ENCODE measurements around the gene CBX3. TPM values are rescaled to one million over a fixed set of nuclear protein-coding genes. Genes with fewer than 3 reads are reported as not detected.
A peak's percentile ranks its signal among the peaks of the same experiment; 100 is the strongest.
"Not testable (repeated sequence)": the region's sequence is repeated elsewhere in the genome, so short reads cannot be mapped to it uniquely, and the experiment has no call there.

Gene CBX3
- total RNA-seq, 1 experiment from 2014 or later, result 232 TPM

DNA sequence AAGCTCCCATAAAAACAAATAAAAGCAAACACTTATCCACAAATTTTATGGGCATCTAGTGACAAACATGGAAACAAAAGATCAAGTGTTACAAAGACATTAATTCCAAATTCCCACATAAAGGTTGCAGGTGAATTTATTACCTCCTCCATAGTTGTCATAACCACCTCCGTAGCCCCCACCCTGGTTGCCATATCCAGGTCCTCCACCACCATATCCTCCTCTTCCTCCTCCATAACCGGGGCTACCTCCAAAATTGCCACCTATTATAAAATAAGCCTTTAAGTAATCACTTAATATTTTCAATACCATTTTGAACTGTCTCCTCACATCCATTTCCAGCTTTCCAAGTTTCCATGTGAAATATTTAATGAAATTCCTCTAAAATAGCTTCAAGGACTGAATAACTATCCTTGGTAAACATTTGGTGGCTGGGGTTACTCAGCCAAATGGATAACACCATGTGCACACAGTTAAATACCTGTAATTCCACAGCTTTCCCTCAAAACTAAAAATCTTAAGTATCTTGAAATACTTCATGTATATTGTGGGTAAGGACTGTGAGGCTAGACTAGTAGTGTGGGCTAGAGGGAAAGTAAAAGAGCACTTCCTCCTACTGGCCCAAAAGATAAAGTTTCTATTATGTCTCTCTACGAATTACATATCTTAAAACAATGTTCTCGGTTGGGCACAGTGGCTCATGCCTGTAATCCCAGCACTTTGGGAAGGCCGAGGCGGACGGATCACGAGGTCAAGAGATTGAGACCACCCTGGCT, 7.9 kb upstream of the CBX3 start:
- Mint-ChIP-seq H3K4me3 (peak overlapping the region; percentile 34), H3K9me3 (no peaks in the 10 kb centered on the region), H3K27me3 (ENCODE audit: low read depth) (no peaks in the 10 kb centered on the region), H3K27ac (peak overlapping the region; percentile 95), H3K36me3 (peaks cover 91% of the 10 kb centered on the region), H3K4me1 (peaks cover 72% of the 10 kb centered on the region)
- TF ChIP-seq NFE2L1 (CRISPR knock-in tag; IDR thresholded peaks at IDR 0.05) (no peak), PRRX2 (CRISPR knock-in tag; IDR thresholded peaks at IDR 0.05) (0 out of 2 replicates have a peak, but pooled peaks have one; percentile 23), SOX15 (CRISPR knock-in tag; IDR thresholded peaks at IDR 0.05) (no peak), ZNF671 (CRISPR knock-in tag; IDR thresholded peaks at IDR 0.05) (peak; percentile 6; the same call in 1 of the 2 replicates), ZNF232 (CRISPR knock-in tag; IDR thresholded peaks at IDR 0.05) (no peak), ZNF416 (CRISPR knock-in tag; IDR thresholded peaks at IDR 0.05) (no peak)
- TF ChIP-seq, protein P1, sequence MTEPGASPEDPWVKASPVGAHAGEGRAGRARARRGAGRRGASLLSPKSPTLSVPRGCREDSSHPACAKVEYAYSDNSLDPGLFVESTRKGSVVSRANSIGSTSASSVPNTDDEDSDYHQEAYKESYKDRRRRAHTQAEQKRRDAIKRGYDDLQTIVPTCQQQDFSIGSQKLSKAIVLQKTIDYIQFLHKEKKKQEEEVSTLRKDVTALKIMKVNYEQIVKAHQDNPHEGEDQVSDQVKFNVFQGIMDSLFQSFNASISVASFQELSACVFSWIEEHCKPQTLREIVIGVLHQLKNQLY (CRISPR knock-in tag; IDR thresholded peaks at IDR 0.05), result no peak
- TF ChIP-seq, protein P2, sequence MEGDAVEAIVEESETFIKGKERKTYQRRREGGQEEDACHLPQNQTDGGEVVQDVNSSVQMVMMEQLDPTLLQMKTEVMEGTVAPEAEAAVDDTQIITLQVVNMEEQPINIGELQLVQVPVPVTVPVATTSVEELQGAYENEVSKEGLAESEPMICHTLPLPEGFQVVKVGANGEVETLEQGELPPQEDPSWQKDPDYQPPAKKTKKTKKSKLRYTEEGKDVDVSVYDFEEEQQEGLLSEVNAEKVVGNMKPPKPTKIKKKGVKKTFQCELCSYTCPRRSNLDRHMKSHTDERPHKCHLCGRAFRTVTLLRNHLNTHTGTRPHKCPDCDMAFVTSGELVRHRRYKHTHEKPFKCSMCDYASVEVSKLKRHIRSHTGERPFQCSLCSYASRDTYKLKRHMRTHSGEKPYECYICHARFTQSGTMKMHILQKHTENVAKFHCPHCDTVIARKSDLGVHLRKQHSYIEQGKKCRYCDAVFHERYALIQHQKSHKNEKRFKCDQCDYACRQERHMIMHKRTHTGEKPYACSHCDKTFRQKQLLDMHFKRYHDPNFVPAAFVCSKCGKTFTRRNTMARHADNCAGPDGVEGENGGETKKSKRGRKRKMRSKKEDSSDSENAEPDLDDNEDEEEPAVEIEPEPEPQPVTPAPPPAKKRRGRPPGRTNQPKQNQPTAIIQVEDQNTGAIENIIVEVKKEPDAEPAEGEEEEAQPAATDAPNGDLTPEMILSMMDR (IDR thresholded peaks at IDR 0.05), result no peak
- no peak for DNase-seq (ENCODE audit: low spot score)
- no peak for ATAC-seq
- ChIA-PET CTCF (no interaction called here), POLR2A (interaction anchor here (2.0 kb wide), 1 partner anchor 8 kb away, joined by 6 read pairs; the partner anchor contains the start of gene CBX3)

DNA sequence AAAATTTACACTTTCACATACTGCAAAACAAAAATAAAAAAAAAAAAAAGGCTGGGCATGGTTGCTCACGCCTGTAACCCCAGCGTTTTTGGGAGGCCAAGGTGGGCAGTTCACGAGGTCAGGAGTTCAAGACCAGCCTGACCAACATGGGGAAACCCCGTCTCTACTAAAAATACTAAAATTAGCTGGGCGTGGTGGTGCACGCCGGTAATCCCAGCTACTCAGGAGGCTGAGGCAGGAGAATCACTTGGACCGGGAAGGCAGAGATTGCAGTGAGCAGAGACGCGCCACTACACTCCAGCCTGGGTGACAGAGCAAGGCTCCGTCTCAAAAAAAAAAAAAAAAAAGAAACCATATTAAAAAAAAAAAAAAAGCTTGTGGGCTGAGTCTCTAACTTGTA, 6.8 kb upstream of the CBX3 start:
- H3K27ac Mint-ChIP-seq, result peak overlapping the region; percentile 95; the same call in 1 of the 2 replicates
- DNase-seq (ENCODE audit: low spot score); H3K27me3 Mint-ChIP-seq (ENCODE audit: low read depth); H3K9me3 Mint-ChIP-seq; ATAC-seq: not testable (repeated sequence)
- H3K4me1 Mint-ChIP-seq, result peaks cover 65% of the 10 kb centered on the region
- ChIA-PET CTCF (interaction anchor here (0.6 to 1.0 kb wide), 2 partner anchors 42 to 302 kb away, joined by 3 to 4 read pairs; partner anchors contain the start of gene NFE2L3), POLR2A (interaction anchor here (0.9 kb wide), 1 partner anchor 14 kb away, joined by 3 read pairs; no protein-coding TSS in a partner anchor)
- peak overlapping the region; percentile 34 for H3K4me3 Mint-ChIP-seq
- peaks cover 94% of the 10 kb centered on the region for H3K36me3 Mint-ChIP-seq

DNA sequence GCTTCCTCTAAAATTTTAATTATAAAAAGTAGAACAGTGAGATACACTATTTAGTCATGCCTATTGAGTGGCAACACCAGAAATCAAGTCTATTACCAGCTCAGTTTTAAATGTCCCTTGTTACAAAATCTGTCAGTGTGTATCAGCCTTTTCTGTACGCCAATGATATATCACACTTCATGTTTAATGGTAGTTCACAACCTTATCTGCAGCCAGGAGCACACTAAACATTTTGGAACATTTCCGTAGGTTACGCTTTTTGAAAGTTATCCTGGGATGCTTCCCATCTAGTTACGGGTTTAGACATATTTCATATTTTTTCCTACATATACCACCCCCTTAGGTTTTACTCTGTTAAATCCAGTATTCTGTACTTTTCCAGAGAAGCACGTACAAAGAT, 6.4 kb upstream of the CBX3 start:
- Mint-ChIP-seq H3K36me3 (peaks cover 94% of the 10 kb centered on the region), H3K27me3 (ENCODE audit: low read depth) (no peaks in the 10 kb centered on the region; the same call in 1 of the 2 replicates), H3K4me3 (peak overlapping the region; percentile 100), H3K4me1 (peaks cover 64% of the 10 kb centered on the region), H3K27ac (peak overlapping the region; percentile 59), H3K9me3 (no peaks in the 10 kb centered on the region)
- no peak for ATAC-seq
- ChIA-PET POLR2A (interaction anchor here (0.9 kb wide), 1 partner anchor 14 kb away, joined by 3 read pairs; no protein-coding TSS in a partner anchor), CTCF (interaction anchor here (0.6 to 1.0 kb wide), 2 partner anchors 43 to 303 kb away, joined by 3 to 4 read pairs; partner anchors contain the start of gene NFE2L3)
- DNase-seq (ENCODE audit: low spot score), result no peak
- no peak for TF ChIP-seq SP1 (CRISPR knock-in tag; conservative IDR thresholded peaks at IDR 0.05)
- TF ChIP-seq FOXK1 (CRISPR knock-in tag; IDR thresholded peaks at IDR 0.05), result no peak
- TF ChIP-seq, protein P3, sequence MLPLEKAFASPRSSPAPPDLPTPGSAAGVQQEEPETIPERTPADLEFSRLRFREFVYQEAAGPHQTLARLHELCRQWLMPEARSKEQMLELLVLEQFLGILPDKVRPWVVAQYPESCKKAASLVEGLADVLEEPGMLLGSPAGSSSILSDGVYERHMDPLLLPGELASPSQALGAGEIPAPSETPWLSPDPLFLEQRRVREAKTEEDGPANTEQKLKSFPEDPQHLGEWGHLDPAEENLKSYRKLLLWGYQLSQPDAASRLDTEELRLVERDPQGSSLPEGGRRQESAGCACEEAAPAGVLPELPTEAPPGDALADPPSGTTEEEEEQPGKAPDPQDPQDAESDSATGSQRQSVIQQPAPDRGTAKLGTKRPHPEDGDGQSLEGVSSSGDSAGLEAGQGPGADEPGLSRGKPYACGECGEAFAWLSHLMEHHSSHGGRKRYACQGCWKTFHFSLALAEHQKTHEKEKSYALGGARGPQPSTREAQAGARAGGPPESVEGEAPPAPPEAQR (CRISPR knock-in tag; IDR thresholded peaks at IDR 0.05), result no peak
- TF ChIP-seq ZNF396 (CRISPR knock-in tag; IDR thresholded peaks at IDR 0.05; ENCODE audit: borderline replicate concordance), result no peak
- no peak for TF ChIP-seq ZNF219 (CRISPR knock-in tag; IDR thresholded peaks at IDR 0.05; ENCODE audit: borderline replicate concordance)
- TF ChIP-seq CREM (CRISPR knock-in tag; IDR thresholded peaks at IDR 0.05), result no peak
- TF ChIP-seq NR3C1 (CRISPR knock-in tag; conservative IDR thresholded peaks at IDR 0.05; ENCODE audit: low read depth), result no peak
- TF ChIP-seq, protein P4, sequence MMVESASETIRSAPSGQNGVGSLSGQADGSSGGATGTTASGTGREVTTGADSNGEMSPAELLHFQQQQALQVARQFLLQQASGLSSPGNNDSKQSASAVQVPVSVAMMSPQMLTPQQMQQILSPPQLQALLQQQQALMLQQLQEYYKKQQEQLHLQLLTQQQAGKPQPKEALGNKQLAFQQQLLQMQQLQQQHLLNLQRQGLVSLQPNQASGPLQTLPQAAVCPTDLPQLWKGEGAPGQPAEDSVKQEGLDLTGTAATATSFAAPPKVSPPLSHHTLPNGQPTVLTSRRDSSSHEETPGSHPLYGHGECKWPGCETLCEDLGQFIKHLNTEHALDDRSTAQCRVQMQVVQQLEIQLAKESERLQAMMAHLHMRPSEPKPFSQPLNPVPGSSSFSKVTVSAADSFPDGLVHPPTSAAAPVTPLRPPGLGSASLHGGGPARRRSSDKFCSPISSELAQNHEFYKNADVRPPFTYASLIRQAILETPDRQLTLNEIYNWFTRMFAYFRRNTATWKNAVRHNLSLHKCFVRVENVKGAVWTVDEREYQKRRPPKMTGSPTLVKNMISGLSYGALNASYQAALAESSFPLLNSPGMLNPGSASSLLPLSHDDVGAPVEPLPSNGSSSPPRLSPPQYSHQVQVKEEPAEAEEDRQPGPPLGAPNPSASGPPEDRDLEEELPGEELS (CRISPR knock-in tag; IDR thresholded peaks at IDR 0.05), result no peak
- TF ChIP-seq, protein P5, sequence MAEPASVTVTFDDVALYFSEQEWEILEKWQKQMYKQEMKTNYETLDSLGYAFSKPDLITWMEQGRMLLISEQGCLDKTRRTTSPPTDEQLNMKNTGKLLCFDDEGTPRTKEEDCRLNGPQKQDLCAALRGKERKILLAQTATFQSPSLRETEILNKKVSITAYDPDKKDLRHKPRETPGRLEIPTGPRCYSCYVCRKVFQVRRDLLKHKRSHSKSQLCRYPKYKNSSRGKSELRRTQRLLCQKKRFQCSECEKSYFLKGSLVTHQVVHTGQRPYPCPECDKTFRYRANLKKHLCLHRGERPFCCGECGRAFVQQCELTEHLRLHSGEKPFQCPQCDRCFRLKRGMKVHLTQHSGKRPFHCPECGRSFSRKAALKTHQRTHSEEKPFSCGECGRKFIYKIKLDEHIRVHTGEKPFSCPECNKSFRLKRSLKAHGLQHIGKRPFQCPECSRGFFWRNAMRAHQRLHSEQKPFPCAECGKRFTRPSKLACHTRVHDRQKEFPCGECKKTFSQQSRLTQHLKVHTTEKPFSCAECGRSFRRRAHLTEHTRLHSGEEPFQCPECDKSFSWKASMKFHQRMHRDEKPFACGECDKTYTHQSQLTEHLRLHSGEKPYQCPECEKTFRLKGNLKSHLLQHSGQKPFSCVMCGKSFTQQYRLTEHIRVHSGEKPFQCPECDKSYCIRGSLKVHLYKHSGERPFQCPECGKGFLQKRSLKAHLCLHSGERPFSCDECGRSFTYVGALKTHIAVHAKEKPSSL (CRISPR knock-in tag; conservative IDR thresholded peaks at IDR 0.05), result peak; percentile 51; the same call in 1 of the 2 replicates
- TF ChIP-seq NR1H2 (CRISPR knock-in tag; IDR thresholded peaks at IDR 0.05), result no peak
- no peak for TF ChIP-seq NR2C2 (CRISPR knock-in tag; IDR thresholded peaks at IDR 0.05)
- TF ChIP-seq ZNF416 (CRISPR knock-in tag; IDR thresholded peaks at IDR 0.05), result peak; percentile 61; the same call in 1 of the 2 replicates
- no peak for TF ChIP-seq SMAD3 (CRISPR knock-in tag; IDR thresholded peaks at IDR 0.05; ENCODE audit: borderline replicate concordance)
